GM12878 (cell line): ENCODE results near the gene SLC12A6. TPM values are rescaled to one million over a fixed set of nuclear protein-coding genes. Genes with fewer than 3 reads are reported as not detected.

Experiments
- ATAC-seq: fragments of 200-7000 bp; cut with Tn5 transposase; 3 replicates; pipeline ENCODE4 v1.9.1; 2020; ENCODE audit warnings: mild to moderate bottlenecking, moderate library complexity
- BruUV-seq: library from RNA; stranded (reverse); fragments of 400-500 nt; replicated peaks from 2 replicates; lab custom pipeline; 2021; lab: Mats Ljungman, UMichigan
- CTCF ChIA-PET: fragments of 300-600 bp; sonication (Branson Sonifier 250); formaldehyde crosslinking; extraction: SDS; loops from one replicate; lab custom pipeline; 2021; ENCODE audit warnings: inconsistent platforms; lab: Yijun Ruan, JAX
- POLR2A ChIA-PET: fragments of 350-600 bp; formaldehyde crosslinking; extraction: SDS; loops from one replicate; lab custom pipeline; 2021; ENCODE audit warnings: inconsistent platforms; lab: Charles Lee
- RAD21 ChIA-PET: fragments of 300-600 bp; sonication (Branson Sonifier 250); formaldehyde crosslinking; loops from one replicate; lab custom pipeline; 2023; ENCODE audit warnings: antibody characterized with exemption; ENCODE audit not compliant: unreplicated experiment; lab: Charles Lee
- SMC1A ChIA-PET: fragments of 300-600 bp; sonication (Branson Sonifier 250); formaldehyde crosslinking; loops from one replicate; lab custom pipeline; 2023; ENCODE audit not compliant: unreplicated experiment, uncharacterized antibody; lab: Charles Lee
- DNase-seq: peaks from one replicate; pipeline ENCODE4 v3.0.0-alpha.2; 2011; ENCODE audit warnings: low read depth, low spot score
- FAIRE-seq: peaks from 3 replicates; lab custom pipeline; 2011; peaks lifted over from hg19 to GRCh38; lab: Jason Lieb, UNC
- H2AFZ ChIP-seq: 2 replicates; pipeline ENCODE4 v1.6.0; 2011; ENCODE audit warnings: low read depth, low read length, control low read depth; ENCODE audit not compliant: control insufficient read depth
- H3K27ac ChIP-seq: 2 replicates; pipeline ENCODE4 v1.5.1; 2011; ENCODE audit warnings: control low read depth; ENCODE audit not compliant: control insufficient read depth, insufficient read depth
- H3K27me3 ChIP-seq, 2 experiments: replicated peaks in 1 of 2; 2 replicates each; pipeline versions ENCODE4 v1.6.0 to v1.6.1; 2011; ENCODE audit warnings: low read length in 1 of 2; ENCODE audit not compliant: control insufficient read depth in 2 of 2, insufficient read depth in 2 of 2
- H3K36me3 ChIP-seq, 2 experiments: 2 replicates each; pipeline ENCODE4 v1.5.1; 2011; ENCODE audit warnings: low read length in 1 of 2; ENCODE audit not compliant: control insufficient read depth in 2 of 2, insufficient read depth in 2 of 2
- H3K4me1 ChIP-seq: 2 replicates; pipeline ENCODE4 v1.6.1; 2011; ENCODE audit warnings: mild to moderate bottlenecking, low read length, moderate library complexity, mixed read lengths; ENCODE audit not compliant: control insufficient read depth, insufficient read depth
- H3K4me2 ChIP-seq: 2 replicates; pipeline ENCODE4 v1.6.0; 2011; ENCODE audit warnings: control low read depth; ENCODE audit not compliant: control insufficient read depth, insufficient read depth
- H3K4me3 ChIP-seq: fragments of 200-600 bp; sonication (generic); 2 replicates; pipeline ENCODE4 v1.5.1; 2016
- H3K79me2 ChIP-seq: 2 replicates; pipeline ENCODE4 v1.6.0; 2011; ENCODE audit warnings: low read length; ENCODE audit not compliant: control insufficient read depth, insufficient read depth
- H3K9ac ChIP-seq: 2 replicates; pipeline ENCODE4 v1.8.0; 2011; ENCODE audit warnings: low read length, control low read depth, mixed read lengths; ENCODE audit not compliant: control insufficient read depth, insufficient read depth
- H3K9me3 ChIP-seq: replicated peaks from 3 replicates; pipeline ENCODE4 v1.5.1; 2011; ENCODE audit warnings: mild to moderate bottlenecking, low read length; ENCODE audit not compliant: control insufficient read depth, insufficient read depth
- H4K20me1 ChIP-seq: 2 replicates; pipeline ENCODE4 v1.6.0; 2011; ENCODE audit not compliant: control insufficient read depth, insufficient read depth
- RUNX3 ChIP-seq: IDR thresholded peaks from 2 replicates; pipeline ENCODE4 v1.6.1; 2012; ENCODE audit warnings: low read length, inconsistent platforms
- TCF3 ChIP-seq: IDR thresholded peaks from 2 replicates; pipeline ENCODE4 v1.6.1; 2012; ENCODE audit warnings: low read depth, mild to moderate bottlenecking, low read length, borderline replicate concordance; ENCODE audit not compliant: insufficient read depth
- WGBS: methylation state at CpG from one replicate; pipeline ENCODE4 v1.1.6; 2016; ENCODE audit warnings: low lambda C conversion rate; ENCODE audit not compliant: insufficient replicate concordance, insufficient coverage; ENCODE audit errors: missing lambda C conversion rate; 5-methylcytosine and 5-hydroxymethylcytosine counted together
- in situ Hi-C: fragments of 300-500 bp; cut with MboI; formaldehyde crosslinking; loops from 9 replicates; pipeline ENCODE4 v1.14.3; 2018; ENCODE audit warnings: mixed read lengths
- intact Hi-C: fragments of 100-400 bp; cut with micrococcal nuclease; formaldehyde crosslinking; loops from one replicate; pipeline ENCODE4 v1.14.2; 2022; ENCODE audit not compliant: unreplicated experiment
- polyA plus RNA-seq, 11 experiments: library from polyadenylated mRNA; depleted of rRNA in 4 of 11; unstranded in 6 of 11; stranded (reverse) in 5 of 11; fragments of >200 nt; fragmentation: Nextera tagmentation in 4 of 11; fragmentation: Illumina TruSeq in 1 of 11; extraction: Ambion mirVana in 4 of 11; extraction: Trizol in 1 of 11; gene quantifications; 1 replicate in 1 of 11; 2 replicates in 10 of 11; pipeline versions ENCODE4 v1.2.1 to v1.2.3, GENCODE V29; 2011 to 2016; ENCODE audit warnings: inconsistent platforms in 2 of 11, missing spikeins in 2 of 11, low read depth in 1 of 11
- total RNA-seq, 4 experiments: library from RNA; depleted of rRNA in 3 of 4; stranded (reverse); fragments of >200 nt in 3 of 4; fragmentation: Illumina TruSeq in 1 of 4; extraction: Trizol in 1 of 4; gene quantifications; 2 replicates each; pipeline versions ENCODE4 v1.2.1 to v1.2.3, GENCODE V29; 2013 to 2021
- TF ChIP-seq, protein P1 (sequence below): fragments of 450-650 bp; IDR thresholded peaks from 2 replicates; pipeline ENCODE4 v1.6.1; 2016; ENCODE audit warnings: mild to moderate bottlenecking

Gene SLC12A6
- total and polyA plus RNA-seq, 10 of the 15 experiments (the other 5 are each of a cell fraction or from before 2014, with no cell fraction given): 4.7 to 94.4 (median 34.2) TPM

DNA sequence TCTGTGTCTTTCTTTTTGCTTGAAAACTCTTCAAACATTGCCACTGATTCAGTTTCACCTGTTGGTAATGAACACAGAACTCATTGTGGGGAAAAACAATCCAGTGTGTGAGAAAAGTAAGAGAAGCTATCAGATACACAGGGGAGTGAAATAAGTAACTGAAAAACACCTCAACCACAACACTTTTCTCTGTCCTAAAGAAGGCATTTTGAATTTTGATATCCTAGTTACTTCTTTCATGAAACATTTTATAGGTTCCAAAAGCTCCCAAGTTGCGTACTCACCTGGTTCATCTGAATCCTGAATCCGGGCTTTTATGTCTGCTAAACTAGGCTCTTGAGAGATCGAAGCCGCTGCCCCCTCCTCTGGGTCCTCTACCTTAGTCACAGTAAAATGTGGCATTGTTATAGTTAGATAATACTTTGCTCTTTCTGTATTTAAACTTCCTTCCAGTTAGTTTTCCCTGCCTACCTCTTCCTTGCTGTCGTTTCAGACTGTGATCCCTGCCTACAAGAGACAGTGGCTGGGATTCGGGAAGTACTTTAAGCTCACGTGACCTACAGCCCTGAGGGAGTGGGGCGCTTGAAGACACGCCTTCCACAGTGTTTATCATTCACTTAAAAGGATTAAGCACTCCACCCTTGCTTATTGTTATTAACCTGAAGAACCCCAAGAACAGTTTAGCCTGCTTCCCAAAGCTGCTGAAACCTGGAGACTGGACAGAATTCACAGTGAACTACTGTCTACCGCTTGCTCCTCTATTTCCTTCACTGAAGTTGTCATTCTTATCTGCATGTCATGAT is 19.1 kb downstream of the SLC12A6 start (continued):
- TF ChIP-seq TCF3: no peak

DNA sequence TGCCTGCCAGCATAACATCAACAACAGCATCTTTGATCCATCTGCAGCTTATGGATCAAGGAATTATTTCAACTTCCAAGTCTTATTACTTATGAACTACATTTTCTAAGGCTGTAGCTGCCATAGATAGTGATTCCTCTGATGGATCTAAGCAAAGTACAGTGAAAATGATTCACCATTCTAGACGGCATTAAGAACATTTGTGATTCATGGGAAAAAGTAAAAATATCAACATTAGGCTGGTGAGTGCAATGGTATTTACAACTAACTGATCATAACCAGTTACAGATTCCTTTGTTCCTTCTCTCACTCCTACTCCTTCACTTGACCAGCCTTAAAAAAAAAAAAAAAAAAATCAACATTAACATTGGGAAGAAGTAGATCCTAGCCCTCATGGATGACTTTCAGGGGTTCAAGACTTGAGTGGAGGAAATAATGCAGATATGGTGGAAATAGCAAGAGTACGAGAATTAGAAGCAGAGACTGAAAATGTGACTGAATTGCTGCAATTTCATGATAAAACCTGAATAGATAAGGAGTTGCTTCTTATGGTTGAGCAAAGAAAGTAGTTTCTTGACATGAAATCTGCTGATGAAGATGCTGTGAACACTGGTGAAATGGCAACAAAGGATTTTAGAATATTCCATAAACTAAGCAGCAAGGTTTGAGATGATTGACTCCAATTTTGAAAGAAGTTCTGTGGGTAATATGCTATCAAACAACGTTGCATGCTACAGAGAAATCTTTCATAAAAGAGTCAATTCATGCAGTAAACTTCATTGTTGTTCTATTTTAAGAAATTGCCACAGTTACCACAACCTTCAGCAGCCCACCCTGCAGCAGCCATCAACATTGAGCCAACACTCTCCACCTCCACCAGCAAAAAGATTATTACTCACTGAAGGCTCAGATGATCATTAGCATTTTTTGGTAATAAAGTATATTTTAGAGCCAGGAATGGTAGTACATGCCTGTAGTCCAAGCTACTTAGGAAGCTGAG is 22.8 kb downstream of the SLC12A6 start:
- no peak for ATAC-seq
- peak; percentile 41; the same call in 1 of the 2 replicates for TF ChIP-seq RUNX3
- TF ChIP-seq, protein P1, sequence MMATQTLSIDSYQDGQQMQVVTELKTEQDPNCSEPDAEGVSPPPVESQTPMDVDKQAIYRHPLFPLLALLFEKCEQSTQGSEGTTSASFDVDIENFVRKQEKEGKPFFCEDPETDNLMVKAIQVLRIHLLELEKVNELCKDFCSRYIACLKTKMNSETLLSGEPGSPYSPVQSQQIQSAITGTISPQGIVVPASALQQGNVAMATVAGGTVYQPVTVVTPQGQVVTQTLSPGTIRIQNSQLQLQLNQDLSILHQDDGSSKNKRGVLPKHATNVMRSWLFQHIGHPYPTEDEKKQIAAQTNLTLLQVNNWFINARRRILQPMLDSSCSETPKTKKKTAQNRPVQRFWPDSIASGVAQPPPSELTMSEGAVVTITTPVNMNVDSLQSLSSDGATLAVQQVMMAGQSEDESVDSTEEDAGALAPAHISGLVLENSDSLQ: no peak
- TF ChIP-seq, all 136 proteins: peak for 1
- Histone ChIP-seq H3K27ac (peak overlapping the region; percentile 25; the same call in 1 of the 2 replicates), H2AFZ (no peak overlapping the region), H3K4me3 (peak overlapping the region; percentile 35; the same call in 1 of the 2 replicates), H3K9ac (no peak overlapping the region), H3K9me3 (no peaks in the 10 kb centered on the region; the same call in 2 of the 3 replicates), H4K20me1 (no peaks in the 10 kb centered on the region), H3K27me3 (no peaks in the 10 kb centered on the region), H3K4me1 (peaks cover 20% of the 10 kb centered on the region), H3K36me3 (peaks cover 0 to 17% of the 10 kb centered on the region in 2 experiments; a peak in 1 of 4 replicates), H3K79me2 (peaks cover 94% of the 10 kb centered on the region), H3K4me2 (peak overlapping the region; percentile 62; the same call in 1 of the 2 replicates)
- DNase-seq (no peak), FAIRE-seq (no peak)
- ChIA-PET CTCF (interaction anchor here (0.6 to 2.6 kb wide), 4 partner anchors 49 to 81 kb away, joined by 3 to 9 read pairs (median 6); partner anchors contain the start of gene LPCAT4), RAD21 (interaction anchor here (1.3 to 2.3 kb wide), 3 partner anchors 14 to 73 kb away, joined by 4 to 20 read pairs (median 5); no protein-coding TSS in a partner anchor), SMC1A (interaction anchor here (0.8 to 6.6 kb wide), 9 partner anchors 11 to 95 kb away, joined by 3 to 107 read pairs (median 8); no protein-coding TSS in a partner anchor), POLR2A (interaction anchor here (0.7 to 2.3 kb wide), 3 partner anchors 15 to 29 kb away, joined by 3 to 8 read pairs (median 4); no protein-coding TSS in a partner anchor)
- BruUV-seq: TSS peak; percentile 28
- in situ Hi-C loops: no loop called here
- intact Hi-C loops: no loop called here
- WGBS: 63% methylated on average over 3 of the region's 3 CpGs
